Karpas-422 (cell line): ENCODE data around the gene RIMBP2. TPM values are rescaled to one million over a fixed set of nuclear protein-coding genes. Genes with fewer than 3 reads are reported as not detected.

Experiments
- DNase-seq: peaks from one replicate; pipeline ENCODE4 v3.0.0-alpha.2; 2015
- H2AFZ ChIP-seq: fragments of 200-600 bp; sonication (generic); 2 replicates; pipeline ENCODE4 v1.6.1; 2014; ENCODE audit warnings: antibody characterized with exemption, low read length, mixed read lengths
- H3K27ac ChIP-seq: fragments of 200-600 bp; sonication (generic); 2 replicates; pipeline ENCODE4 v1.5.1; 2014; ENCODE audit warnings: mild to moderate bottlenecking, low read length, moderate library complexity
- H3K27me3 ChIP-seq: fragments of 200-600 bp; sonication (generic); 2 replicates; pipeline ENCODE4 v1.6.1; 2014; ENCODE audit warnings: low read length, mixed read lengths
- H3K36me3 ChIP-seq: fragments of 200-600 bp; sonication (generic); 2 replicates; pipeline ENCODE4 v1.6.1; 2014; ENCODE audit warnings: low read length, mixed read lengths; ENCODE audit not compliant: insufficient read depth
- H3K4me1 ChIP-seq: fragments of 200-600 bp; sonication (generic); 2 replicates; pipeline ENCODE4 v1.6.1; 2014; ENCODE audit warnings: mild to moderate bottlenecking, low read length, mixed read lengths
- H3K4me2 ChIP-seq: fragments of 200-600 bp; sonication (generic); 2 replicates; pipeline ENCODE4 v1.6.1; 2014; ENCODE audit warnings: low read length, low read depth, mild to moderate bottlenecking; ENCODE audit not compliant: poor library complexity, severe bottlenecking
- H3K4me3 ChIP-seq: fragments of 200-600 bp; sonication (generic); 2 replicates; pipeline ENCODE4 v1.5.1; 2014; ENCODE audit warnings: mild to moderate bottlenecking, antibody characterized with exemption, low read length, mixed read lengths
- H3K79me2 ChIP-seq: fragments of 200-600 bp; sonication (generic); 2 replicates; pipeline ENCODE4 v1.6.1; 2014; ENCODE audit warnings: mild to moderate bottlenecking, low read length, mixed read lengths
- H3K9ac ChIP-seq: fragments of 200-600 bp; sonication (generic); 2 replicates; pipeline ENCODE4 v1.6.0; 2014; ENCODE audit warnings: low read length
- H3K9me2 ChIP-seq: fragments of 200-600 bp; sonication (generic), shearing (Covaris generic); replicated peaks from 2 replicates; pipeline ENCODE4 v1.6.0; 2014; ENCODE audit warnings: mild to moderate bottlenecking, low read length, moderate library complexity; ENCODE audit not compliant: insufficient read depth
- H3K9me3 ChIP-seq: fragments of 300-700, 200-600 bp; sonication (generic); 2 replicates; pipeline ENCODE4 v1.6.1; 2014; ENCODE audit warnings: low read length, mixed read lengths
- H4K20me1 ChIP-seq: fragments of 200-600 bp; sonication (generic); 2 replicates; pipeline ENCODE4 v1.6.1; 2014; ENCODE audit warnings: mild to moderate bottlenecking, antibody characterized with exemption, low read length, low read depth; ENCODE audit not compliant: insufficient read depth
- total RNA-seq: library from RNA; depleted of rRNA; stranded (reverse); fragments of >200 nt; shearing (Covaris generic); gene quantifications from 2 replicates; pipeline ENCODE4 v1.2.3, GENCODE V29; 2014; ENCODE audit warnings: low replicate concordance

The RIMBP2 gene
- total RNA-seq, 1 experiment from 2014 or later, result not detected

GRCh38 chr12:130489293-130489692 is 226.8 kb downstream of the RIMBP2 start:
- no peaks in the 10 kb centered on the region for H3K27me3 ChIP-seq

GRCh38 chr12:130488358-130488710 is 227.8 kb downstream of the RIMBP2 start:
- Histone ChIP-seq H3K4me3 (no peak overlapping the region), H3K4me1 (no peaks in the 10 kb centered on the region), H3K27ac (no peak overlapping the region), H2AFZ (no peak overlapping the region), H3K9me3 (no peaks in the 10 kb centered on the region), H3K36me3 (no peaks in the 10 kb centered on the region), H3K9ac (no peak overlapping the region), H4K20me1 (no peaks in the 10 kb centered on the region), H3K27me3 (no peaks in the 10 kb centered on the region), H3K9me2 (no peaks in the 10 kb centered on the region), H3K79me2 (no peaks in the 10 kb centered on the region), H3K4me2 (no peak overlapping the region)
- DNase-seq, result no peak

More at GRCh38 chr12:130489293-130489692, 226.8 kb downstream of the RIMBP2 start:
- Histone ChIP-seq H2AFZ (no peak overlapping the region), H3K27ac (no peak overlapping the region), H3K4me2 (no peak overlapping the region), H3K4me3 (no peak overlapping the region), H3K9me3 (no peaks in the 10 kb centered on the region), H3K4me1 (no peaks in the 10 kb centered on the region), H3K36me3 (no peaks in the 10 kb centered on the region), H3K79me2 (no peaks in the 10 kb centered on the region), H4K20me1 (no peaks in the 10 kb centered on the region), H3K9me2 (no peaks in the 10 kb centered on the region), H3K9ac (no peak overlapping the region)
- DNase-seq, result no peak

GRCh38 chr12:130487636-130488357 is 228.3 kb downstream of the RIMBP2 start:
- Histone ChIP-seq H3K36me3 (no peaks in the 10 kb centered on the region), H3K4me3 (no peak overlapping the region), H3K4me1 (no peaks in the 10 kb centered on the region)

GRCh38 chr12:130486891-130487416 is 229.1 kb downstream of the RIMBP2 start:
- H2AFZ ChIP-seq, result no peak overlapping the region
- no peak overlapping the region for H3K4me2 ChIP-seq
- no peak overlapping the region for H3K4me3 ChIP-seq
- H4K20me1 ChIP-seq, result no peaks in the 10 kb centered on the region
- H3K4me1 ChIP-seq, result no peaks in the 10 kb centered on the region
- H3K9me3 ChIP-seq, result no peaks in the 10 kb centered on the region
- H3K27me3 ChIP-seq, result no peaks in the 10 kb centered on the region
- no peaks in the 10 kb centered on the region for H3K36me3 ChIP-seq
- H3K9ac ChIP-seq, result no peak overlapping the region
- H3K79me2 ChIP-seq, result no peaks in the 10 kb centered on the region
- no peaks in the 10 kb centered on the region for H3K9me2 ChIP-seq
- H3K27ac ChIP-seq, result no peak overlapping the region
- DNase-seq, result no peak

More at GRCh38 chr12:130487636-130488357, 228.3 kb downstream of the RIMBP2 start:
- Histone ChIP-seq H2AFZ (no peak overlapping the region), H4K20me1 (no peaks in the 10 kb centered on the region), H3K9ac (no peak overlapping the region), H3K27ac (no peak overlapping the region), H3K27me3 (no peaks in the 10 kb centered on the region), H3K4me2 (no peak overlapping the region), H3K79me2 (no peaks in the 10 kb centered on the region), H3K9me2 (no peaks in the 10 kb centered on the region), H3K9me3 (no peaks in the 10 kb centered on the region)
- no peak for DNase-seq

GRCh38 chr12:130486146-130486435 is 230.0 kb downstream of the RIMBP2 start:
- Histone ChIP-seq H3K9ac (no peak overlapping the region), H3K4me1 (no peaks in the 10 kb centered on the region), H2AFZ (no peak overlapping the region), H3K9me3 (no peaks in the 10 kb centered on the region), H3K36me3 (no peaks in the 10 kb centered on the region), H4K20me1 (no peaks in the 10 kb centered on the region), H3K27me3 (no peaks in the 10 kb centered on the region), H3K4me3 (no peak overlapping the region), H3K4me2 (no peak overlapping the region), H3K79me2 (no peaks in the 10 kb centered on the region), H3K27ac (no peak overlapping the region), H3K9me2 (no peaks in the 10 kb centered on the region)
- no peak for DNase-seq

GRCh38 chr12:130485291-130486145 is 230.6 kb downstream of the RIMBP2 start:
- DNase-seq, result no peak
- no peak overlapping the region for H2AFZ ChIP-seq
- no peak overlapping the region for H3K4me3 ChIP-seq
- no peaks in the 10 kb centered on the region for H3K27me3 ChIP-seq
- H3K9me3 ChIP-seq, result no peaks in the 10 kb centered on the region
- no peaks in the 10 kb centered on the region for H4K20me1 ChIP-seq
- H3K9ac ChIP-seq, result no peak overlapping the region
- H3K4me1 ChIP-seq, result no peaks in the 10 kb centered on the region
- no peaks in the 10 kb centered on the region for H3K79me2 ChIP-seq
- no peak overlapping the region for H3K4me2 ChIP-seq
- H3K9me2 ChIP-seq, result no peaks in the 10 kb centered on the region
- H3K36me3 ChIP-seq, result no peaks in the 10 kb centered on the region
- H3K27ac ChIP-seq, result no peak overlapping the region

- no peaks in the 10 kb centered on the region for H3K36me3 ChIP-seq
- no peaks in the 10 kb centered on the region for H3K4me1 ChIP-seq
- H3K9ac ChIP-seq, result no peak overlapping the region
- H3K9me2 ChIP-seq, result no peaks in the 10 kb centered on the region
- no peaks in the 10 kb centered on the region for H4K20me1 ChIP-seq
- H3K79me2 ChIP-seq, result no peaks in the 10 kb centered on the region
- DNase-seq, result no peak
- H3K27ac ChIP-seq, result no peak overlapping the region
- H2AFZ ChIP-seq, result no peak overlapping the region
- H3K9me3 ChIP-seq, result no peaks in the 10 kb centered on the region
- H3K4me3 ChIP-seq, result no peak overlapping the region
- H3K27me3 ChIP-seq, result no peaks in the 10 kb centered on the region
- no peak overlapping the region for H3K4me2 ChIP-seq
Observed at GRCh38 chr12:130484221-130484620, 231.9 kb downstream of the RIMBP2 start.

- no peak overlapping the region for H3K9ac ChIP-seq
- H3K36me3 ChIP-seq, result no peaks in the 10 kb centered on the region
- H3K4me1 ChIP-seq, result no peaks in the 10 kb centered on the region
- no peak overlapping the region for H3K4me3 ChIP-seq
- no peak overlapping the region for H3K4me2 ChIP-seq
- DNase-seq, result no peak
- no peak overlapping the region for H2AFZ ChIP-seq
- H3K9me3 ChIP-seq, result no peaks in the 10 kb centered on the region
- no peaks in the 10 kb centered on the region for H3K79me2 ChIP-seq
- no peaks in the 10 kb centered on the region for H3K9me2 ChIP-seq
- H3K27ac ChIP-seq, result no peak overlapping the region
- H4K20me1 ChIP-seq, result no peaks in the 10 kb centered on the region
- no peaks in the 10 kb centered on the region for H3K27me3 ChIP-seq
Observed at GRCh38 chr12:130483616-130484180, 232.4 kb downstream of the RIMBP2 start.
